ENCODE data around the gene NXN.
A peak's percentile ranks its signal among the peaks of the same experiment; 100 is the strongest.
"Not testable (repeated sequence)": the region's sequence is repeated elsewhere in the genome, so short reads cannot be mapped to it uniquely, and the experiment has no call there.

The NXN gene

DNA sequence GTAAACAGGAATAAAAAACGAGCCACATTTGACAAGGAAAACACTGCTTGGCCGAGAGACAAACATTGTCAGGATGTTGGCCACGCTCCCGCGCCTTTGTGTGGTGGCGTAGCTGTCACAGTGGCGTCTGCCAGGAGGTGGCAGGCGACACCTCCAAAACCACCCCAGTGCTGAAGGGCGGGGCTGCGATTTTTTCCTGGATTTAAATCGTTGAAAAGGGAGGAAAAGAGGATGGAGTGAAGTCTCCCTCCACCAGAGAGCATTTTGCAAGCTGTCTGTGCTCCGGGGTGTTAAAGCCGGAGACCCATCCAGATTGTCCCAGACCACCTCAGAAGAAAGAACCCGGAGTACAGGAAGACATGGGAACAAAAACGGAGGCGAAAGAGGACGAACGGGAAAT lies 184.7 kb downstream of the NXN start:
- intact Hi-C loops (cut with DNase I): loop anchor here (1.0 to 5.0 kb wide), 3 partner anchors 186 to 262 kb away; partner anchors contain the start of gene TIMM22
- DNase-seq: peak; percentile 77 to 98 (median 88)

- intact Hi-C loops (cut with DNase I): loop anchor here (5.0 kb wide), 1 partner anchor 205 kb away; the partner anchor contains the start of gene TIMM22
These were observed 187.3 kb downstream of the NXN start for GRCh38 chr17:792277-792676.

DNA sequence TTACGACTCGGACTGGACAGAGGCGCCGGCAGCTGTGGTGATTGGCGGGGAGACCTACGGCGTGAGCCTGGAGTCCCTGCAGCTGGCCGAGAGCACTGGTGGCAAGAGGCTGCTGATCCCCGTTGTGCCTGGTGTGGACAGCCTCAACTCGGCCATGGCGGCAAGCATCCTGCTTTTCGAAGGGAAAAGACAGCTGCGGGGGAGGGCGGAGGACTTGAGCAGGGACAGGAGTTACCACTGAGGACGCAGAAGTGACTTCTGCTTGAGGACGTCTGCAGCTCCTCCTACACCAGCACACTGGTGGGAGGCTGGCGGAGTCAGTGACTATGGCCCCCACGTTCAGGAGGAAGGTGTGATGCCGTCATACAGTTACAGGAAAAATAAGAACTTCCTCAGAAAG lies 187.7 kb downstream of the NXN start:
- peak in 2 of 10 donors; percentile 79 to 88 for DNase-seq
- intact Hi-C loops (cut with DNase I): loop anchor here (5.0 kb wide), 1 partner anchor 205 kb away; the partner anchor contains the start of gene TIMM22

More at GRCh38 chr17:792277-792676, 187.3 kb downstream of the NXN start:
- peak in 2 of 10 donors; percentile 47 to 55 for DNase-seq

- DNase-seq: peak in 2 of 10 donors; percentile 85 to 91
- intact Hi-C loops (cut with DNase I): loop anchor here (5.0 kb wide), 1 partner anchor 206 kb away; the partner anchor contains the start of gene TIMM22
These were observed 188.7 kb downstream of the NXN start for GRCh38 chr17:790874-791247.

GRCh38 chr17:789931-790873 lies 189.4 kb downstream of the NXN start:
- DNase-seq: peak in 3 of 10 donors; percentile 58 to 90 (median 81)

DNA sequence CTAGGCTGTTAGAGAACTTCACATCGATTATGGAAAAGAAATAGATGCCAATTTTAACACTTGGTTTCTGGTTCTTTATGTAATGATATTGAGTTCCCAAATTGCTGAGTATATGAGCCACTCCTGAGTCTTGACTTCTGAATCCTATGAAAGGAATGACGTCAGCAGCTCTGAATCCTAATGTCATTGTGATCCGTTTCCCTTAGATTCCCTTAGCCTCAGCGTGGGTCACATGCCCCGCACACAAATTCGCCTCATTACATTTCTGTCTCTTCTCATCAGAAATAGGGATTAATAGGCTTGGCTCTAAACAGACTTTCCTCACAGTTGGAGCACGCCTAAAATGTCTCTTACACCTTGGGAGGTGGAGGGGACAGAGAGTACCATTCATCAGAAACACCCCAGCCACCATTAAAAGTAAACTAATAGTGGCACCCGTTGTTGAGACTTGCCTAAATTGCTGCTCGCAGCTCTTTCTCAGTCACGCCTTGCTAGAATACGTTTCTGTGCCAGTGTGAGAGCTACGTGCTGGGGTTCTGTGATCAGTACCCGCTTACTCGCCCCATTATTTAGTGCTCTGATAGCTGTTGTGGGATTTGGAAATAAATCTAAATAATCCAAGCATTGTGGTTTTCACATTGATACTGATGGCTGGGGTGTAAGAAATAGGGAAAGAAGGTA lies 190.3 kb downstream of the NXN start:
- DNase-seq: peak in 1 of 10 donors; percentile 20
- intact Hi-C loops (cut with DNase I): no loop called here

More at GRCh38 chr17:789931-790873, 189.4 kb downstream of the NXN start:
- intact Hi-C loops (cut with DNase I): loop anchor here (5.0 kb wide), 1 partner anchor 207 kb away; the partner anchor contains the start of gene TIMM22

- DNase-seq: peak in 1 of 10 donors; percentile 43
- intact Hi-C loops (cut with DNase I): no loop called here
These were observed 191.0 kb downstream of the NXN start for GRCh38 chr17:788551-788950.

DNA sequence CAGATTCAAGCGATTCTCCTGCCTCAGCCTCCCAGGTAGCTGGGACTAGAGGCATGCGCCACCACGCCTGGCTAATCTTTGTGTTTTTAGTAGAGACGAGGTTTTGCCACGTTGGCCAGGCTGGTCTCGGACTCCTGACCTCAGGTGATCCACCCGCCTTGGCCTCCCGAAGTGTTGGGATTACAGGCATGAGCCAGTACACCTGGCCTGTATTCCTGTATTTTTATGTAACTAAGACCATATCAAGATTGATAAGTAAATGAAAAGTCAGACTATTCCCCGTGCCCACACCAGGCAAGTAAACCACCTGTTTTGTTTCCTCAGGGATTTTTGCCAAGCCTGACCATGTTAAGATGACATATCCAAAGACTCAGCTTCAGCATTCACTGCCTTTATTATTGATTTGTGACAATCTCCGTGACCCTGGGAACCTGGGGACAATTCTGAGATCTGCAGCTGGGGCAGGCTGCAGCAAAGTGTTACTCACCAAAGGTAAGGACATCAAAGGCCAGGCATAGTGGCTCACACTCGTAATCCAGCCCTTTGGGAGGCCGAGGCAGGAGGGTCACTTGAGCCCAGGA lies 191.8 kb downstream of the NXN start:
- DNase-seq: peak in 2 of 10 donors; percentile 34 to 35
- intact Hi-C loops (cut with DNase I): no loop called here

DNA sequence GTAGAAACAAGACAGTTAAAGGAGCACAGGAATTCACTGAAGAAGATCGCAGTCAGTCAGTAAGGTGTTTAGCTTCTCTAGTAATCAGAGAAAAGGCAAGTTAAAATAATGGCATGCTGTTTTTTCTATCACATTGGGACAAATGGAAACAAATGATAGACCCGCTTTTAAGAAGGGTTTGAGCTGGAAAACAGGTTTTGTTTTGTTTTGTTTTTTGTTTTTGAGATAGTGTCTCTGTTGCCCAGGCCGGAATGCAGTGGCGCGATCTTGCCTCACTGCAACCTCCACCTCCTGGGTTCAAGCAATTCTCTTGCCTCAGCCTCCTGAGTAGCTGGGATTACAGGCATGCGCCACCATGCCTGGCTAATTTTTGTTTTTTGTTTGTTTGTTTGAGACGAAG lies 193.7 kb downstream of the NXN start:
- DNase-seq: peak in 1 of 10 donors; percentile 26
- intact Hi-C loops (cut with DNase I): not testable (repeated sequence)

GRCh38 chr17:784143-784542 lies 195.4 kb downstream of the NXN start:
- peak in 1 of 10 donors; percentile 2 for DNase-seq
- intact Hi-C loops (cut with DNase I): no loop called here

DNA sequence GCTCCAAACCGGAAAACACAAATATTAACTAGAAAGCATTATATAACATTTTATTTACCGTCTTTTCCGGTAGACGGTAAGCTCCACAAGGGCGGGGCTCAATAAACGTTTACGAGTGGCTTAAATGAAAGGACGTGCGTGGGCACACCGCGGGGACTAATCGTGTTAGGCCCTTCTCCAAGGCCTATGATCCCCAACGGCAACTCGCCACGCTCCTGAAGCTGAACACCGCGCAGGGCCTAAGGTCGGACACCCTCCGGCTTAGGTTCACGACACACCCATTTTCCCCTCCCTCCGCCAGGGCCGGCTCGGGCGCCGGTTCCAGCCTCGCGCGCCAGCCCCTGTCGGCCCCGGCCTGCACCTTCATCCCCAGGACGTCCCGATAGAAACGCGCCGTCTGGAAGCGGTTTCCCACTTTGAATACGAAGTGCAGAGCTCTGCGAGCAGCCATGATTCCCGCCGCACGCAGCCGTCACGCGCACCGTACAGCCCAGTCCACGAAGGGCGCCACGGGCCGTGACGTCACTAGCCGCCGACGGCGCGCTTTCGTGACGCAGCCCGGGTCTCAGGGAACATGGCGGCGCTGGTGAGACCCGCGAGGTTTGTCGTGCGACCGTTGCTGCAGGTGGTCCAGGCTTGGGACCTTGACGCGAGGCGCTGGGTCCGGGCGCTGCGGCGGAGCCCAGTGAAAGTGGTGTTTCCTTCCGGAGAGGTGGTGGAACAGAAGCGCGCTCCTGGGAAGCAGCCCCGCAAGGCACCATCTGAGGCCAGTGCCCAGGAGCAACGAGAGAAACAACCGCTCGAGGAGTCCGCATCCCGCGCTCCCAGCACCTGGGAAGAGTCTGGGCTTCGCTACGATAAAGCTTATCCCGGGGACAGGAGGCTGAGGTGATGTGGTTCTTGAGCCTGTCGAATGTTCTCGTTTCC lies 197.5 kb downstream of the NXN start, which contains the start of the genes GLOD4 and MRM3:
Gene GLOD4, minus strand, starts transcription at position 476 of the 927 bp plus-strand sequence. Its CDS starts 25 bp downstream, at position 451.
Gene MRM3, plus strand, starts transcription at position 549 of the 927 bp plus-strand sequence. Its CDS starts 26 bp downstream, at position 575.
- DNase-seq: peak; percentile 87 to 99 (median 93)
- intact Hi-C loops (cut with DNase I): no loop called here

DNA sequence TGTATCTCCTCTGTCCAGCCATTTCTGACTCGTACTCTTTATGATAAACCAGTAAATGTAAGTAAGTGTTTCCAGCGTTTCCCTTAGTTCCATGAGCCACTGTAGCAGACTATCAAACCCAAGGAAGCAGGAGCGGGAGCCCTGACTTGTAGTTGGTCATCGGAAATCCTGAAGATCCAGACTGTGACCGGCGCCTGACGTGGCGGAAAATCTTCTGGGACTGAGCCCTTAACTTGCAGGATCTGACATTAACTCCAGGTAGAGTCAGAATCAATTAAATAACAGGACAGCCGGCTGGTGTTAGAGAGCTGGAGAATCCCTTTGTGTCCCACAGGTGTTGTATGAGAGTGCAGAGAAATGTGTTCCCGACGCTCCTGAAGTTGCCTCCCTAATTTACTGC lies 201.5 kb downstream of the NXN start:
- DNase-seq: peak in 1 of 10 donors; percentile 47
- intact Hi-C loops (cut with DNase I): no loop called here

- intact Hi-C loops (cut with DNase I): no loop called here
- no peak for DNase-seq
These were observed 205.3 kb downstream of the NXN start for GRCh38 chr17:774313-774584.

- intact Hi-C loops (cut with DNase I): no loop called here
- DNase-seq: peak in 1 of 10 donors; percentile 28
These were observed 205.9 kb downstream of the NXN start for GRCh38 chr17:773467-774312.

GRCh38 chr17:773016-773415 lies 206.6 kb downstream of the NXN start:
- DNase-seq: no peak
- intact Hi-C loops (cut with DNase I): no loop called here

DNA sequence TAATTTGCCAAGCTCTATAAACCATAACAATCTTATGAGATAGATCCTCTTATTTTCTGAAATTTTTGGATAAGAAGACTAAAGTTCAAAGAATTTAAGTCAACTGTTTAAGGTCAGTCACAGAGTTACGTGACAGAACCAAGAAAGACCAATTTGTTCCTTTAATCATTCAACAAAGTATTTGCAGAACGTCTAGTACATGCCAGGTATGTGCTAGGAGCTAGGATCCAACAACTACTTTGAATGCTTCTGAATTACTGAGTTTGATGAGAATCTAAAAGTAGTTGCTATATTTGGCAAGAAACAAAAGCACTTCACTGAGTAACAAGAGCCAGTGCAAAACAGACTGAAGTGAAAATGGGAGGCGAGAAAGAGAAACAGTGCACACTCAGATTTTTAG lies 212.5 kb downstream of the NXN start:
- no peak for DNase-seq

GRCh38 chr17:760371-760770 lies 219.2 kb downstream of the NXN start:
- DNase-seq: peak in 1 of 10 donors; percentile 44
- intact Hi-C loops (cut with DNase I): no loop called here

More for the DNA sequence above, 212.5 kb downstream of the NXN start:
- intact Hi-C loops (cut with DNase I): no loop called here

GRCh38 chr17:759964-760363 lies 219.6 kb downstream of the NXN start:
- peak in 1 of 10 donors; percentile 1 for DNase-seq
- intact Hi-C loops (cut with DNase I): no loop called here

Data from posterior cingulate gyrus (tissue), 11 donors.